GM12892 (cell line): ENCODE data around the gene CSH2.
A peak's percentile ranks its signal among the peaks of the same experiment; 100 is the strongest.

Experiments used
- DNase-seq: peaks from one replicate; pipeline ENCODE4 v3.0.0; 2011; ENCODE audit not compliant: insufficient read length
- FAIRE-seq: peaks from 2 replicates; lab custom pipeline; 2011; peaks lifted over from hg19 to GRCh38; lab: Jason Lieb, UNC
- POLR2A ChIP-seq: IDR thresholded peaks from 2 replicates; pipeline ENCODE4 v1.6.1; 2011; ENCODE audit warnings: low read depth, low read length, control low read depth
- POLR2AphosphoS5 ChIP-seq: IDR thresholded peaks from 2 replicates; pipeline ENCODE4 v1.6.1; 2011; ENCODE audit warnings: low read depth, low read length, control low read depth
- TAF1 ChIP-seq: IDR thresholded peaks from 2 replicates; pipeline ENCODE4 v1.6.1; 2011; ENCODE audit warnings: low read depth, mild to moderate bottlenecking, control low read depth, low read length, borderline replicate concordance

The CSH2 gene

GRCh38 chr17:63854709-63855108, 18.8 kb downstream of the CSH2 start:
- DNase-seq (no peak), FAIRE-seq (no peak)
- TF ChIP-seq POLR2AphosphoS5 = no peak
- no peak for TF ChIP-seq TAF1
- no peak for TF ChIP-seq POLR2A

- DNase-seq = no peak
- no peak for TF ChIP-seq POLR2AphosphoS5
- no peak for TF ChIP-seq TAF1
- no peak for TF ChIP-seq POLR2A
- no peak for FAIRE-seq
These were observed 20.2 kb downstream of the CSH2 start for GRCh38 chr17:63853260-63853659.

DNA sequence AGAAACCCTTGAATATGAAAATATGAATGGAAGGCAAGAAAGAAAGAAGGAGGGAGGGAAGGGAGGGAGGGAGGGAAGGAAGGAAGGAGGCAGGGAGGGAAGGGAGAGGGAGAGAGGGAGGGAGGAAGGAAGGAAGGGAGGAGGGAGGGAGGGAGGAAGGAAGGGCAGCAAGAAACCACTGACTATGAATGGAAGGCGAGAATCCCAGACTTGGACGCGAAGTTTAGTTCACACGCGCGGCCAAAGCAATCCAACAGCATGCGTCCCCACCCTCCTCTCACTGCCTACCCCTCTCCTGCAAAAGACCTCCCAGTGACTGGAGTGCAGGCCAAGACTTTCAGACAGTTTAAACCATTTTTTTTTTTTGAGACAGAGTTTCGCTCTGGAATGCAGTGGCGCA, 23.1 kb downstream of the CSH2 start:
- FAIRE-seq (no peak), DNase-seq (no peak)
- TF ChIP-seq POLR2A (no peak), POLR2AphosphoS5 (no peak), TAF1 (no peak)

DNA sequence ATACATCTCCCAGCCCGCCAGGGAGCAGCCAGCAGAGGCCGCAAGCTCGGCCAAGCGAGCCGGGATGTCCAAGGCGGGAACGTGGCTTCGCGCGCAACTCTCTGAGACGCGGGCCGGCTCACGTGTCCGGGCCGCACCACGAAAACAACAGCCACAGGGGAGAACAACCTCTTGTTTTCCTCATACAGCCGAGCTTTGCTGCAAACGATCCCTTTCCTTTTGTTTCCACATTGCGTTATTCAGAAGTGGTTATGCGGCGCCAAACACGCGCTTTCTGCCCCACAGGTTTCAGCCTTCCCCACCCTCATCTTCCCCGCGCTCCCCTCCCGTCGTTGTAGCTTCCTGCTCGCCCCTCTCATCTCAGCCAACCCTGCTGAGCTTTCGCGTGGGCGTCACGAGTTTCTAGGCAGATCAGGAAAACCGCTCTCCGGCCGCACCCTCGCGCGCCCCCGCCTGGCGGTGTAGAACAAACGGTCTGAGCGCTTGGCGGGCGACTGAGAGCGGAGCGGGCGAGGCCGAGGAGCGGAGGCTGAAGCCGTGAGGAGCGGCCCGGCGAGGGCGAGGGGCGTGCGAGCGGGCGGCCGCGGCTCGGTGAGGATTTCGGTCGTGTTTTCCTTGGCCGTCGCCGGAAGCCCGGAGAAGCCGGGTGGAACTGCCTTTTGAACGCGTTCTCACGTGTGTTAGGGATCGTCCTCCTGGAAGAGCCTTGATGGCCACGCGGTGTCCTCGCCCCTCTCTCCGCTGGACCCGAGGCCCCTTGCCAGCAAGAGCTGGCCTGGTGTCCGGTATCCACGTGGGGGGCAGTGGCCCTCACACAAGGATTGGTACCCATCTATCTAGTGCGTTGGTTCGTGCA, 24.4 kb downstream of the CSH2 start:
- TF ChIP-seq POLR2AphosphoS5 = no peak
- no peak for TF ChIP-seq POLR2A
- TF ChIP-seq TAF1 = no peak
- FAIRE-seq (peak; percentile 74), DNase-seq (peak; percentile 98)

DNA sequence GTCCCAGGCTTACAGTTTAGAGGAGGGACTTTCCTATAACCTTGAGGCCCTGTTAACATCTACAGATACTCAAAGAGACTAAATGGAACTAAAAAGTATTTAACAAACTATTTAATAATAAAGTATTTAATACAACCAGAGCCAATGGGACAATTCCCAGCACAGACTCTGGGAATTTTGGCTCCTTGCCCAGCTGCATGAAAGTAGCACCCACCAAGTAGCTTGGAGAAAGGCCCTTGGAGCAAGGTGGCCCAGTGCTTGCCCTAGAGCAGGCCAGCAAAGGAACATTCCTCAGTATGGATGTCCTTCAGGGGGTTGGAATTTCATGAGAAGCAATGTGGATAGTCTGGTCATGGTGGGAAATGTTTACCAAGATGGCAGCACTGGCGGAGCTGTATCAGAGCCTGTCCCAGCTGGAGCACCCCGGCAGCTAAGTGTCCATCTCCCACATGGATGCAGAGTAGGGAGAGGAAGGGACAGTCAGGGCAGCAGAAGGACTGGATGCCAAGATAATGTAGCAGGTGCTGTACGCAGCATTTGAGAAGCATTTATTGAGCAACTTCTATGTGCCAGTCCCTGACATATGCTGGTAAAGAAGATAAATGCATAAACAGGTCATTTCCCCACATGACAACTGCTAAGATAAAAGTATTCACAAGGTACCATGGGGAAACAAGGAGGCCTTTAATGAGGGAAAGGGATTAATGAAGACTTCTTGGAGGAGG, 25.8 kb downstream of the CSH2 start:
- TF ChIP-seq POLR2A = no peak
- DNase-seq = no peak
- FAIRE-seq = no peak

GRCh38 chr17:63845509-63845908, 28.0 kb downstream of the CSH2 start:
- FAIRE-seq (no peak), DNase-seq (no peak)
- no peak for TF ChIP-seq TAF1

DNA sequence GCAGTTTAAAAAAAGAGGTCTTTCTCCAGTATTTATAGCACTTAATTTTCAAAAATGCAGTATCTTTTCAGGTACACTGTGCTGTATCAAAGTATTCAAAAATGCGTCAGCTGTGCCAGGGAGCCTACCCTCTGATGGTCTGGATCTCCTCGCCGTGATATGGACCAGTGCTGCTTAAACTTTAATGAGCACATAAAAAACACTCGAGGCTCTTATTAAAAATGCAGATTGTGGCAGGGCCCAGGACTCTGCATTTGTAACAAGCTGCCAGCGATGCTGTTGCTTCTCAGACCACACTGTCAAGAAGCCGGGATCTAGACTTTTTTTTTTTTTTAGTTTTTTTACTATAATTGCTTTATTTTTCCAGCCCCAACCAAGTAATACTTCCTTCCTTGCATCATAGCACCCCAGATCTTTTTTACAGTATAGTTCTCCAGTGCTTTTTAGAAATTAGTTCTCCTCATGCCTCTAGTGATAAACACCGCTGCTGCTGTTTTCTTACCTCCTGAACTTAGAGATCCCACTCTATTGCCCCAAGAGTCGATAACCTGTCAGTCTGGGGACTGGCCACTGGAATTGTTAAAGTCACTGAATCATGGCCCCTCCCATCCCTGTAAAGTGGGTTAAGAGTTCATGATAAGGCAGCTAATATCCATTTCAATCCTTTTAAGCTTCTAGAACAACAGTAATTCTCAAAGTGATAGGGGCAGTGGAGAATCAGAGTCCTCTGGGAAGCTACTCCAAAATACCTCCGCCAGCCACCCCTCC, 29.4 kb downstream of the CSH2 start:
- no peak for TF ChIP-seq TAF1
- TF ChIP-seq POLR2A = no peak
- no peak for TF ChIP-seq POLR2AphosphoS5
- FAIRE-seq = no peak
- DNase-seq = no peak

- FAIRE-seq (peak; percentile 84), DNase-seq (peak; percentile 44)
- 0 out of 2 replicates have a peak, but pooled peaks have one; percentile 57 for TF ChIP-seq TAF1
- 0 out of 2 replicates have a peak, but pooled peaks have one; percentile 30 for TF ChIP-seq POLR2A
These were observed 30.0 kb downstream of the CSH2 start for GRCh38 chr17:63843387-63843888.

DNA sequence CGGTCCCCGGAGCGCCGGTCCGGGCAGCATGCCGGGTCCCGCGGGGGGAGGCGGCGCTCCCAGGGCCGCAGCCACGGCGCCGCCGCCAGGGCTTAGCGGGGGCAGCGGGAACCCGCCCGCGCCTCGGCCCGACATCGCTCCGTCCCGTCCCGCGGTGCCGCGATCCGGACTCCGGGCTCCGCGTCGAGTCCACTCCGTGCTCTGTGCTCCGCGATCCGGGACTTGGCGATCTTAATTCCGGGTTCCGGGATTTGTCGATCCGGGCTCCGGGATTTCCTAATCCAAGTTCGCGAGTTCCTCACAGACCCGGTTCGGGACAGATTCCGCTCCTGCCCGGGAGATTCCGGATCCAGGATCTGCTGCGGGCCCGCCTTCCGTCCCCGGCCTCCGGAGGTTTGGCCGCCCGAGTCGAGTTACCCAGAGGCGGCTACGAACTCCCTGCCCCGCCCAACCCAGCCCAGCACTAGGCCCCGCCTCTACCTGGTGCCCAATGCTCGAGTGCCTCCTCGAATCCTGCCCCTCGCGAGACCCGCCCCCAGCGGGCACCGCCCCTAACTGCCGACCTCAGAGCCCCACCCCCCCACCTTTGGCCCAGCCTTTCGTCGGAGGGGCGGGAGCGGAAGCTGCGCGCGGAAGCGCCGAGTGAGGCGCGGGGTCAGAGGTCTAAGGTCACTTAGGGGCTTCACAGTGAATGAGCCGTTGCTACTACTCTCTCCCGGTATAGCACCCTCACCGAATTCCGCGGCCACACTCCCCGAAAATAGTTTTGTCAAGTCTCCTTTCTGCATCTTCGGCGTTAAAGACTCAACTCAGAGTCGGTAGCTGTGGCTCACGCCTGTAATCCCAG, 30.7 kb downstream of the CSH2 start, which contains the start of gene SMARCD2:
SMARCD2 (minus strand) TSS at position 146 of the 847 bp plus-strand sequence; CDS start at position 135, 11 bp downstream.
- DNase-seq (peak; percentile 89), FAIRE-seq (peak; percentile 94)

GRCh38 chr17:63842173-63842539, 31.3 kb downstream of the CSH2 start:
- FAIRE-seq = no peak
- no peak for DNase-seq

More for the DNA sequence above, 30.7 kb downstream of the CSH2 start, which contains the start of gene SMARCD2:
- peak; percentile 87; the same call in 1 of the 2 replicates for TF ChIP-seq POLR2A
- TF ChIP-seq TAF1 = peak; percentile 80
- TF ChIP-seq POLR2AphosphoS5 = peak; percentile 62

More at GRCh38 chr17:63842173-63842539, 31.3 kb downstream of the CSH2 start:
- TF ChIP-seq TAF1 (no peak), POLR2AphosphoS5 (no peak), POLR2A (no peak)
